HepG2 (cell line): ENCODE measurements around the gene DNAJC1. TPM values are rescaled to one million over a fixed set of nuclear protein-coding genes. Genes with fewer than 3 reads are reported as not detected.

Experiments
- CHD4 ChIP-seq: fragments of 200-600 bp; sonication (generic); IDR thresholded peaks from 2 replicates; pipeline ENCODE4 v1.7.0; 2017; ENCODE audit warnings: mild to moderate bottlenecking, low read length, borderline replicate concordance
- KMT2B ChIP-seq: IDR thresholded peaks from 2 replicates; pipeline ENCODE4 v1.6.1; 2016; ENCODE audit warnings: missing genetic modification reagents, missing compliant biosample characterization
- NFIC ChIP-seq: IDR thresholded peaks from 2 replicates; pipeline ENCODE4 v1.6.1; 2012; ENCODE audit warnings: mild to moderate bottlenecking, low read length, inconsistent platforms
- NR2F1 ChIP-seq, 2 experiments: fragments of 450-650 bp in 1 of 2; formaldehyde crosslinking in 1 of 2; IDR thresholded peaks; 2 replicates each; pipeline versions ENCODE4 v1.5.0 to v1.6.1; 2016 to 2020; ENCODE audit warnings: mild to moderate bottlenecking in 1 of 2, missing compliant biosample characterization in 1 of 2, missing genetic modification reagents in 1 of 2, moderate library complexity in 1 of 2
- POLR2AphosphoS2 ChIP-seq: IDR thresholded peaks from 2 replicates; pipeline ENCODE4 v1.6.1; 2011; ENCODE audit warnings: low read depth, low read length, improper control_type of control experiment
- SETDB1 ChIP-seq: sonication (generic); formaldehyde crosslinking; IDR thresholded peaks from 2 replicates; pipeline ENCODE4 v1.5.1; 2020; ENCODE audit warnings: missing genetic modification reagents, mild to moderate bottlenecking, borderline replicate concordance
- ZBTB42 ChIP-seq: sonication (generic); formaldehyde crosslinking; IDR thresholded peaks from 2 replicates; pipeline ENCODE4 v1.5.0; 2020; ENCODE audit warnings: mild to moderate bottlenecking, missing genetic modification reagents
- ZNF549 ChIP-seq: sonication (generic); formaldehyde crosslinking; IDR thresholded peaks from 2 replicates; pipeline ENCODE4 v1.5.0; 2020; ENCODE audit warnings: missing genetic modification reagents
- ZNF605 ChIP-seq: sonication (generic); formaldehyde crosslinking; IDR thresholded peaks from 2 replicates; pipeline ENCODE4 v1.8.0; 2022; ENCODE audit warnings: mild to moderate bottlenecking, missing genetic modification reagents
- ZNF788 ChIP-seq: sonication (generic); formaldehyde crosslinking; IDR thresholded peaks from 2 replicates; pipeline ENCODE4 v1.5.0; 2020; ENCODE audit warnings: mild to moderate bottlenecking, missing genetic modification reagents, borderline replicate concordance
- ZSCAN9 ChIP-seq: IDR thresholded peaks from 2 replicates; pipeline ENCODE4 v1.6.1; 2016; ENCODE audit warnings: borderline replicate concordance
- polyA plus RNA-seq, 8 experiments: library from polyadenylated mRNA; depleted of rRNA in 3 of 8; stranded (reverse) in 7 of 8; unstranded in 1 of 8; fragments of >200 nt; fragmentation: Illumina TruSeq in 4 of 8; extraction: Trizol in 4 of 8; gene quantifications; 2 replicates each; pipeline versions ENCODE4 v1.2.1 to v1.2.3, GENCODE V29; 2011 to 2016; ENCODE audit warnings: low read depth in 4 of 8, missing spikeins in 1 of 8, mixed read lengths in 1 of 8; ENCODE audit not compliant: insufficient read depth in 1 of 8
- total RNA-seq, 5 experiments: library from RNA; depleted of rRNA; stranded (reverse); fragments of >200 nt; fragmentation: Illumina TruSeq; extraction: Trizol; gene quantifications; 2 replicates each; pipeline ENCODE4 v1.2.3, GENCODE V29; 2016; ENCODE audit warnings: low read depth in 1 of 5
- TF ChIP-seq, protein P1 (sequence below): sonication (generic); formaldehyde crosslinking; IDR thresholded peaks from 2 replicates; pipeline ENCODE4 v1.5.1; 2020; ENCODE audit warnings: missing genetic modification reagents, mild to moderate bottlenecking, borderline replicate concordance
- TF ChIP-seq, protein P2 (sequence below): sonication (generic); formaldehyde crosslinking; IDR thresholded peaks from 2 replicates; pipeline ENCODE4 v1.5.0; 2020; ENCODE audit warnings: missing genetic modification reagents
- TF ChIP-seq, protein P3 (sequence below): IDR thresholded peaks from 2 replicates; pipeline ENCODE4 v1.6.1; 2016; ENCODE audit warnings: low read depth, missing genetic modification reagents, missing compliant biosample characterization
- TF ChIP-seq, protein P4 (sequence below): sonication (generic); formaldehyde crosslinking; IDR thresholded peaks from 2 replicates; pipeline ENCODE4 v1.5.0; 2020; ENCODE audit warnings: mild to moderate bottlenecking, missing genetic modification reagents, borderline replicate concordance
- TF ChIP-seq, protein P5 (sequence below): sonication (generic); formaldehyde crosslinking; IDR thresholded peaks from 2 replicates; pipeline ENCODE4 v1.5.0; 2020; ENCODE audit warnings: mild to moderate bottlenecking, missing genetic modification reagents

Gene DNAJC1
- total and polyA plus RNA-seq, 2 of the 13 experiments (the other 11 are each of a cell fraction or from before 2014, with no cell fraction given), result 9.9 to 16.6 TPM

DNA sequence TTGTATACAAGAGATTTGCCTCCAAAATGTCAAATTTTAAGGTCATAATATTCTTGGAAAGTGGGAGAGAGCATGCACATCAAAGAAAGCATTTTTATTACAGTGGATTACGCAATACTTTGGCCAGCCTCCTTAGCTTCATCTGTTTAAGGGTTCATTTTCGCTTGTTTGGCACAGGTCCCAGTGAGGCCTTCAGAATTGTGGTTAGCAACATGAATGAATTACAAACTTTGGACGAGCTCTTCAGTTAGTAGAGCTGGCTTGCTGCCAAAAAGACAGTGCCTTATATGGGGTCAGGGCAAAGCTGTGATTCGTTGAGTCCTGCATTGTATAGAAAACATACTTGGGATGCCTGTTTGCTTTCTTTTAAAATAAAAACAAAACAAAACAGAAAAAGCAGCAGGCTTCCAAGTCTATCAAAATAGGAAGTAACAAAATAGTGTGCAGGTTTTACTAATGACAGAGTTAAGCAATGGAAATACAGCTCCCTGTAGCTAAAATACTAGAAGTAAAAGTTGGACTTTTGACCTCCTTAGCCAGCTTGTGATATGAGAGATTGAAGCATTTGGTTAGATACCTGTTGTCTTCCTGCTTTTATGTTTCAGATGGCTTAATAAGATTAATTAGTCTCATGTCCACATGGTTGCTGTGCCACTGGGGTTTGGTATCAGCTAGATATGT is 278.7 kb downstream of the DNAJC1 start (continued):
- TF ChIP-seq, protein P1, sequence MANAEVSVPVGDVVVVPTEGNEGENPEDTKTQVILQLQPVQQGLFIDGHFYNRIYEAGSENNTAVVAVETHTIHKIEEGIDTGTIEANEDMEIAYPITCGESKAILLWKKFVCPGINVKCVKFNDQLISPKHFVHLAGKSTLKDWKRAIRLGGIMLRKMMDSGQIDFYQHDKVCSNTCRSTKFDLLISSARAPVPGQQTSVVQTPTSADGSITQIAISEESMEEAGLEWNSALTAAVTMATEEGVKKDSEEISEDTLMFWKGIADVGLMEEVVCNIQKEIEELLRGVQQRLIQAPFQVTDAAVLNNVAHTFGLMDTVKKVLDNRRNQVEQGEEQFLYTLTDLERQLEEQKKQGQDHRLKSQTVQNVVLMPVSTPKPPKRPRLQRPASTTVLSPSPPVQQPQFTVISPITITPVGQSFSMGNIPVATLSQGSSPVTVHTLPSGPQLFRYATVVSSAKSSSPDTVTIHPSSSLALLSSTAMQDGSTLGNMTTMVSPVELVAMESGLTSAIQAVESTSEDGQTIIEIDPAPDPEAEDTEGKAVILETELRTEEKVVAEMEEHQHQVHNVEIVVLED, result no peak
- TF ChIP-seq SETDB1 (CRISPR knock-in tag) (no peak), ZNF549 (CRISPR knock-in tag) (no peak), KMT2B (CRISPR knock-in tag) (no peak), ZNF605 (CRISPR knock-in tag) (no peak), NFIC (peak; percentile 98), ZBTB42 (no peak), ZSCAN9 (no peak), ZNF788 (CRISPR knock-in tag) (no peak), CHD4 (no peak; the same call in 1 of the 2 replicates), POLR2AphosphoS2 (no peak), NR2F1 (CRISPR knock-in tag; IDR thresholded peaks at IDR 0.05) (peak in 1 of 2 experiments; percentile 67; a peak in 1 of 4 replicates)
- TF ChIP-seq, protein P2, sequence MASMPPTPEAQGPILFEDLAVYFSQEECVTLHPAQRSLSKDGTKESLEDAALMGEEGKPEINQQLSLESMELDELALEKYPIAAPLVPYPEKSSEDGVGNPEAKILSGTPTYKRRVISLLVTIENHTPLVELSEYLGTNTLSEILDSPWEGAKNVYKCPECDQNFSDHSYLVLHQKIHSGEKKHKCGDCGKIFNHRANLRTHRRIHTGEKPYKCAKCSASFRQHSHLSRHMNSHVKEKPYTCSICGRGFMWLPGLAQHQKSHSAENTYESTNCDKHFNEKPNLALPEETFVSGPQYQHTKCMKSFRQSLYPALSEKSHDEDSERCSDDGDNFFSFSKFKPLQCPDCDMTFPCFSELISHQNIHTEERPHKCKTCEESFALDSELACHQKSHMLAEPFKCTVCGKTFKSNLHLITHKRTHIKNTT, result no peak
- TF ChIP-seq, protein P3, sequence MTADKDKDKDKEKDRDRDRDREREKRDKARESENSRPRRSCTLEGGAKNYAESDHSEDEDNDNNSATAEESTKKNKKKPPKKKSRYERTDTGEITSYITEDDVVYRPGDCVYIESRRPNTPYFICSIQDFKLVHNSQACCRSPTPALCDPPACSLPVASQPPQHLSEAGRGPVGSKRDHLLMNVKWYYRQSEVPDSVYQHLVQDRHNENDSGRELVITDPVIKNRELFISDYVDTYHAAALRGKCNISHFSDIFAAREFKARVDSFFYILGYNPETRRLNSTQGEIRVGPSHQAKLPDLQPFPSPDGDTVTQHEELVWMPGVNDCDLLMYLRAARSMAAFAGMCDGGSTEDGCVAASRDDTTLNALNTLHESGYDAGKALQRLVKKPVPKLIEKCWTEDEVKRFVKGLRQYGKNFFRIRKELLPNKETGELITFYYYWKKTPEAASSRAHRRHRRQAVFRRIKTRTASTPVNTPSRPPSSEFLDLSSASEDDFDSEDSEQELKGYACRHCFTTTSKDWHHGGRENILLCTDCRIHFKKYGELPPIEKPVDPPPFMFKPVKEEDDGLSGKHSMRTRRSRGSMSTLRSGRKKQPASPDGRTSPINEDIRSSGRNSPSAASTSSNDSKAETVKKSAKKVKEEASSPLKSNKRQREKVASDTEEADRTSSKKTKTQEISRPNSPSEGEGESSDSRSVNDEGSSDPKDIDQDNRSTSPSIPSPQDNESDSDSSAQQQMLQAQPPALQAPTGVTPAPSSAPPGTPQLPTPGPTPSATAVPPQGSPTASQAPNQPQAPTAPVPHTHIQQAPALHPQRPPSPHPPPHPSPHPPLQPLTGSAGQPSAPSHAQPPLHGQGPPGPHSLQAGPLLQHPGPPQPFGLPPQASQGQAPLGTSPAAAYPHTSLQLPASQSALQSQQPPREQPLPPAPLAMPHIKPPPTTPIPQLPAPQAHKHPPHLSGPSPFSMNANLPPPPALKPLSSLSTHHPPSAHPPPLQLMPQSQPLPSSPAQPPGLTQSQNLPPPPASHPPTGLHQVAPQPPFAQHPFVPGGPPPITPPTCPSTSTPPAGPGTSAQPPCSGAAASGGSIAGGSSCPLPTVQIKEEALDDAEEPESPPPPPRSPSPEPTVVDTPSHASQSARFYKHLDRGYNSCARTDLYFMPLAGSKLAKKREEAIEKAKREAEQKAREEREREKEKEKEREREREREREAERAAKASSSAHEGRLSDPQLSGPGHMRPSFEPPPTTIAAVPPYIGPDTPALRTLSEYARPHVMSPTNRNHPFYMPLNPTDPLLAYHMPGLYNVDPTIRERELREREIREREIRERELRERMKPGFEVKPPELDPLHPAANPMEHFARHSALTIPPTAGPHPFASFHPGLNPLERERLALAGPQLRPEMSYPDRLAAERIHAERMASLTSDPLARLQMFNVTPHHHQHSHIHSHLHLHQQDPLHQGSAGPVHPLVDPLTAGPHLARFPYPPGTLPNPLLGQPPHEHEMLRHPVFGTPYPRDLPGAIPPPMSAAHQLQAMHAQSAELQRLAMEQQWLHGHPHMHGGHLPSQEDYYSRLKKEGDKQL, result 0 out of 2 replicates have a peak, but pooled peaks have one; percentile 42
- TF ChIP-seq, protein P4, sequence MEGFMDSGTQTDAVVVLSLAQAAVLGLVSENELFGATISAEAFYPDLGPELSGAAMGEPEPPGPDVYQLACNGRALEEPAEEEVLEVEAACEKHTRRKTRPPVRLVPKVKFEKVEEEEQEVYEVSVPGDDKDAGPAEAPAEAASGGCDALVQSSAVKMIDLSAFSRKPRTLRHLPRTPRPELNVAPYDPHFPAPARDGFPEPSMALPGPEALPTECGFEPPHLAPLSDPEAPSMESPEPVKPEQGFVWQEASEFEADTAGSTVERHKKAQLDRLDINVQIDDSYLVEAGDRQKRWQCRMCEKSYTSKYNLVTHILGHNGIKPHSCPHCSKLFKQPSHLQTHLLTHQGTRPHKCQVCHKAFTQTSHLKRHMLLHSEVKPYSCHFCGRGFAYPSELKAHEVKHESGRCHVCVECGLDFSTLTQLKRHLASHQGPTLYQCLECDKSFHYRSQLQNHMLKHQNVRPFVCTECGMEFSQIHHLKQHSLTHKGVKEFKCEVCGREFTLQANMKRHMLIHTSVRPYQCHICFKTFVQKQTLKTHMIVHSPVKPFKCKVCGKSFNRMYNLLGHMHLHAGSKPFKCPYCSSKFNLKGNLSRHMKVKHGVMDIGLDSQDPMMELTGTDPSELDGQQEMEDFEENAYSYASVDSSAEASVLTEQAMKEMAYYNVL (CRISPR knock-in tag), result no peak
- TF ChIP-seq, protein P5, sequence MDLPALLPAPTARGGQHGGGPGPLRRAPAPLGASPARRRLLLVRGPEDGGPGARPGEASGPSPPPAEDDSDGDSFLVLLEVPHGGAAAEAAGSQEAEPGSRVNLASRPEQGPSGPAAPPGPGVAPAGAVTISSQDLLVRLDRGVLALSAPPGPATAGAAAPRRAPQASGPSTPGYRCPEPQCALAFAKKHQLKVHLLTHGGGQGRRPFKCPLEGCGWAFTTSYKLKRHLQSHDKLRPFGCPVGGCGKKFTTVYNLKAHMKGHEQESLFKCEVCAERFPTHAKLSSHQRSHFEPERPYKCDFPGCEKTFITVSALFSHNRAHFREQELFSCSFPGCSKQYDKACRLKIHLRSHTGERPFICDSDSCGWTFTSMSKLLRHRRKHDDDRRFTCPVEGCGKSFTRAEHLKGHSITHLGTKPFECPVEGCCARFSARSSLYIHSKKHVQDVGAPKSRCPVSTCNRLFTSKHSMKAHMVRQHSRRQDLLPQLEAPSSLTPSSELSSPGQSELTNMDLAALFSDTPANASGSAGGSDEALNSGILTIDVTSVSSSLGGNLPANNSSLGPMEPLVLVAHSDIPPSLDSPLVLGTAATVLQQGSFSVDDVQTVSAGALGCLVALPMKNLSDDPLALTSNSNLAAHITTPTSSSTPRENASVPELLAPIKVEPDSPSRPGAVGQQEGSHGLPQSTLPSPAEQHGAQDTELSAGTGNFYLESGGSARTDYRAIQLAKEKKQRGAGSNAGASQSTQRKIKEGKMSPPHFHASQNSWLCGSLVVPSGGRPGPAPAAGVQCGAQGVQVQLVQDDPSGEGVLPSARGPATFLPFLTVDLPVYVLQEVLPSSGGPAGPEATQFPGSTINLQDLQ (CRISPR knock-in tag), result no peak
